Endothelial cell of umbilical vein (primary cell): ENCODE measurements around the gene ZG16B. TPM values are rescaled to one million over a fixed set of nuclear protein-coding genes. Genes with fewer than 3 reads are reported as not detected.

Experiments
- BruUV-seq: library from RNA; stranded (reverse); fragments of 400-500 nt; replicated peaks from 2 replicates; lab custom pipeline; 2021; lab: Mats Ljungman, UMichigan
- CTCF ChIA-PET: fragments of 300-600, 350-600 bp; sonication (Branson Sonifier 250); formaldehyde crosslinking; loops from one replicate; lab custom pipeline; 2021; ENCODE audit warnings: antibody characterized with exemption, inconsistent platforms; lab: Charles Lee
- POLR2A ChIA-PET: fragments of 300-600, 350-600 bp; sonication (Branson Sonifier 250); formaldehyde crosslinking; loops from one replicate; lab custom pipeline; 2021; ENCODE audit warnings: antibody characterized with exemption, inconsistent platforms; lab: Charles Lee
- DNase-seq: peaks from one replicate; pipeline ENCODE4 v3.0.0-alpha.2; 2011; ENCODE audit warnings: low read depth, low spot score
- FAIRE-seq: peaks from 2 replicates; lab custom pipeline; 2011; peaks lifted over from hg19 to GRCh38; lab: Jason Lieb, UNC
- H2AFZ ChIP-seq: 2 replicates; pipeline ENCODE4 v1.6.0; 2012; ENCODE audit warnings: low read depth, low read length, control low read depth, inconsistent platforms
- H3K27ac ChIP-seq: 2 replicates; pipeline ENCODE4 v1.5.1; 2011; ENCODE audit warnings: low read depth, mild to moderate bottlenecking, control low read depth, low read length, moderate library complexity; ENCODE audit not compliant: insufficient read depth
- H3K27me3 ChIP-seq, 2 experiments: 2 replicates each; pipeline versions ENCODE4 v1.6.0 to v1.6.1; 2011; ENCODE audit warnings: low read length in 2 of 2, mixed read lengths in 1 of 2; ENCODE audit not compliant: control insufficient read depth in 2 of 2, insufficient read depth in 2 of 2
- H3K36me3 ChIP-seq, 2 experiments: 2 replicates in 1 of 2; 3 replicates in 1 of 2; pipeline ENCODE4 v1.5.1; 2011; ENCODE audit warnings: low read length in 2 of 2, mild to moderate bottlenecking in 1 of 2, moderate library complexity in 1 of 2; ENCODE audit not compliant: control insufficient read depth in 2 of 2, insufficient read depth in 2 of 2; ENCODE audit errors: extremely low read depth in 1 of 2
- H3K4me1 ChIP-seq: 3 replicates; pipeline ENCODE4 v1.5.1; 2011; ENCODE audit warnings: mild to moderate bottlenecking, low read length; ENCODE audit not compliant: control insufficient read depth, insufficient read depth; ENCODE audit errors: extremely low read depth
- H3K4me2 ChIP-seq: 2 replicates; pipeline ENCODE4 v1.6.1; 2011; ENCODE audit warnings: low read length, control low read depth, mixed read lengths; ENCODE audit not compliant: insufficient read depth
- H3K4me3 ChIP-seq, 3 experiments: fragments of 200-600 bp in 1 of 3; sonication (generic), shearing (Covaris generic) in 1 of 3; replicated peaks in 1 of 3; 2 replicates each; pipeline ENCODE4 v1.5.1; 2011 to 2016; ENCODE audit warnings: control low read depth in 3 of 3, low read length in 3 of 3, mild to moderate bottlenecking in 2 of 3, inconsistent platforms in 1 of 3, low read depth in 1 of 3, moderate library complexity in 1 of 3; ENCODE audit not compliant: insufficient read depth in 1 of 3
- H3K79me2 ChIP-seq: 2 replicates; pipeline ENCODE4 v1.6.0; 2012; ENCODE audit warnings: low read length, inconsistent platforms; ENCODE audit not compliant: control insufficient read depth, insufficient read depth
- H3K9ac ChIP-seq: replicated peaks from 2 replicates; pipeline ENCODE3; 2011; ENCODE audit warnings: low read length, control low read depth; ENCODE audit not compliant: insufficient read depth; ENCODE audit errors: extremely low read depth
- H3K9me1 ChIP-seq: replicated peaks from 3 replicates; pipeline ENCODE4 v1.6.0; 2011; ENCODE audit warnings: mild to moderate bottlenecking, low read length; ENCODE audit not compliant: control insufficient read depth, insufficient read depth; ENCODE audit errors: extremely low read depth
- H3K9me3 ChIP-seq: replicated peaks from 2 replicates; pipeline ENCODE4 v1.5.1; 2012; ENCODE audit warnings: low read length, inconsistent platforms; ENCODE audit not compliant: control insufficient read depth, insufficient read depth
- H4K20me1 ChIP-seq: replicated peaks from 2 replicates; pipeline ENCODE3; 2011; ENCODE audit warnings: mild to moderate bottlenecking, low read length; ENCODE audit not compliant: control insufficient read depth, insufficient read depth; ENCODE audit errors: extremely low read depth
- CTCF ChIP-seq, 2 donors: IDR thresholded peaks; 1 replicate in 1 of 2; 2 replicates in 1 of 2; pipeline ENCODE4 v1.5.1; 2011; ENCODE audit warnings: low read length in 2 of 2, mild to moderate bottlenecking in 2 of 2, moderate library complexity in 2 of 2, control low read depth in 1 of 2, inconsistent platforms in 1 of 2, low read depth in 1 of 2; ENCODE audit not compliant: insufficient read depth in 1 of 2; ENCODE audit errors: extremely low read depth in 1 of 2
- MAX ChIP-seq: IDR thresholded peaks from 2 replicates; pipeline ENCODE4 v1.6.1; 2011; ENCODE audit not compliant: insufficient read depth, insufficient read length
- dilution Hi-C: fragments of 300-500 bp; cut with MboI; formaldehyde crosslinking; loops from one replicate; pipeline ENCODE4 v1.15.0; 2019; ENCODE audit warnings: low sequenced_read_pairs; ENCODE audit not compliant: extremely low pct_ligation_motif_present
- intact Hi-C: fragments of 100-400 bp; cut with micrococcal nuclease; formaldehyde crosslinking; loops from one replicate; pipeline ENCODE4 v1.10.0; 2022
- polyA plus RNA-seq, 4 experiments: library from polyadenylated mRNA; depleted of rRNA in 3 of 4; stranded (reverse) in 3 of 4; unstranded in 1 of 4; fragments of >200 nt; gene quantifications; 2 replicates each; pipeline versions ENCODE4 v1.2.1 to v1.2.3, GENCODE V29; 2011 to 2012; ENCODE audit warnings: missing spikeins in 1 of 4
- total RNA-seq: library from RNA; stranded (reverse); gene quantifications from 2 replicates; pipeline ENCODE4 v1.2.3, GENCODE V29; 2021

Gene ZG16B
- total and polyA plus RNA-seq, 2 donors (not counting 3 experiments of a cell fraction or from before 2014, with no cell fraction given) = 0.22 TPM; not detected in 1

DNA sequence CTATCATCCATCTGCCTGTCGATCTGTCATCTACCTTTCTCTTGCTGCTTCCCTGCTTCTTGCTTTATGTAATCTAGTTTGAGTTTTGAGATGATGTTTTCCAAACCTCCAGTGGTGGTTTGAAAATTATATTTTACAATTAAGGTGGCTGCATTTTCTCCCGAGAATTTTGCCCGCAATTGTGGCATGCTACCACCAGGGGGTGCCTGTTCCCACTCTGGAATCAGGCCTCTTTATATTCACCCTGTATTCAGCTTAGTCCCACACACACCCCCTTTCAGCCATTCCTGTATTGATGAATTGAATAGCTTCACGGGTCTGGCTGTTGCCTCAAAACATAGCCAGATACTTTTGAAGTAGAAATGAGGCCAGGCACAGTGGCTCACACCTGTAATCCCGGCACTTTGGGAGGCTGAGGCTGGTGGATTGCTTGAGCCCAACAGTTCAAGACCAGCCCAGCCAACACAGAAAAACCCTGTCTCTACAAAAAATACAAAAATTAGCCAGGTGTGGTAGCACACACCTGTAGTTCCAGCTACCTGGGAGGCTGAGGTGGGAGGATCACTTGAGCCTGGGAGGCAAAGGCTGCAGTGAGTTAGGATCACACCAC lies 24.7 kb downstream of the ZG16B start:
- FAIRE-seq = no peak

More for the DNA sequence above, 24.7 kb downstream of the ZG16B start:
- DNase-seq = no peak
- Histone ChIP-seq H3K79me2 (no peaks in the 10 kb centered on the region), H3K27ac (no peak overlapping the region), H3K9me3 (peaks cover 2% of the 10 kb centered on the region), H3K36me3 (no peaks in the 10 kb centered on the region), H3K27me3 (peaks cover 2 to 7% of the 10 kb centered on the region in 2 experiments), H2AFZ (no peak overlapping the region), H3K9ac (no peak overlapping the region), H3K4me1 (no peaks in the 10 kb centered on the region), H4K20me1 (no peaks in the 10 kb centered on the region), H3K4me2 (no peak overlapping the region), H3K9me1 (no peaks in the 10 kb centered on the region), H3K4me3 (no peak overlapping the region)
- POLR2A ChIA-PET = no interaction called here
- intact Hi-C loops (loop anchor here (1.0 kb wide), 1 partner anchor 13 kb away; no protein-coding TSS in a partner anchor), dilution Hi-C loops (no loop called here)
- BruUV-seq = no TSS peak
- CTCF ChIA-PET = interaction anchor here (0.9 to 2.7 kb wide), 8 partner anchors 9 to 72 kb away, joined by 3 to 16 read pairs (median 5); partner anchors contain the start of gene FLYWCH2
- TF ChIP-seq MAX (no peak), CTCF (IDR thresholded peaks at IDR 0.05; ENCODE audit: extremely low read depth in 1 of 2, insufficient read depth in 1 of 2, low read depth in 1 of 2, low read length in 2 of 2) (peak; percentile 36 to 62)
